ENCODE data around the gene ELAVL1. TPM values are rescaled to one million over a fixed set of nuclear protein-coding genes. Genes with fewer than 3 reads are reported as not detected.

Gene ELAVL1
- polyA plus RNA-seq, 1 donor from 2014 or later: 19.1 TPM

DNA sequence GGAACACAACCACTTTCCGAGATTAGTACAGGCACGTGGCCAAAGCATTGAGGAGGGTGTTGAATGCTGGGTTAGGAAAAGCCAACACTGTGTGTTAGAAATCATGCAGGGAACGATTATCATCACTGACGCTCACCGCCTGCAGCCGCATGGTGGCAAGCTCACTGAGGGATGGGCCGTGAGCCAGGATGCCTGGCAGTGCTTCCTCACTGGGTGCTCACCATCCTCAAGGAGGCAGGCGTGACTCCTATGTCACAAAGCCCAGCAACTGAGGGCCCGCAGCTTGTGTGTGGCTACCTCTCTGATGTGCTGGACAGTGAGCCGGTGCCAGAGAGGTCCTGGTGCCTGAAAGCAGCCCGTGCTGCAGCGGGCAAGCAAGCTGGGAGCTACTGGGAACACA is 31.6 kb downstream of the ELAVL1 start:
- TF ChIP-seq POLR2AphosphoS5 (IDR thresholded peaks at IDR 0.05) (no peak), EZH2 (IDR thresholded peaks at IDR 0.05; ENCODE audit: borderline replicate concordance, insufficient read depth, low read length, poor library complexity, severe bottlenecking) (no peak), SMC3 (conservative IDR thresholded peaks at IDR 0.05; ENCODE audit: poor library complexity) (no peak), EP300 (conservative IDR thresholded peaks at IDR 0.05; ENCODE audit: poor library complexity, severe bottlenecking) (no peak)
- TF ChIP-seq, protein P1, sequence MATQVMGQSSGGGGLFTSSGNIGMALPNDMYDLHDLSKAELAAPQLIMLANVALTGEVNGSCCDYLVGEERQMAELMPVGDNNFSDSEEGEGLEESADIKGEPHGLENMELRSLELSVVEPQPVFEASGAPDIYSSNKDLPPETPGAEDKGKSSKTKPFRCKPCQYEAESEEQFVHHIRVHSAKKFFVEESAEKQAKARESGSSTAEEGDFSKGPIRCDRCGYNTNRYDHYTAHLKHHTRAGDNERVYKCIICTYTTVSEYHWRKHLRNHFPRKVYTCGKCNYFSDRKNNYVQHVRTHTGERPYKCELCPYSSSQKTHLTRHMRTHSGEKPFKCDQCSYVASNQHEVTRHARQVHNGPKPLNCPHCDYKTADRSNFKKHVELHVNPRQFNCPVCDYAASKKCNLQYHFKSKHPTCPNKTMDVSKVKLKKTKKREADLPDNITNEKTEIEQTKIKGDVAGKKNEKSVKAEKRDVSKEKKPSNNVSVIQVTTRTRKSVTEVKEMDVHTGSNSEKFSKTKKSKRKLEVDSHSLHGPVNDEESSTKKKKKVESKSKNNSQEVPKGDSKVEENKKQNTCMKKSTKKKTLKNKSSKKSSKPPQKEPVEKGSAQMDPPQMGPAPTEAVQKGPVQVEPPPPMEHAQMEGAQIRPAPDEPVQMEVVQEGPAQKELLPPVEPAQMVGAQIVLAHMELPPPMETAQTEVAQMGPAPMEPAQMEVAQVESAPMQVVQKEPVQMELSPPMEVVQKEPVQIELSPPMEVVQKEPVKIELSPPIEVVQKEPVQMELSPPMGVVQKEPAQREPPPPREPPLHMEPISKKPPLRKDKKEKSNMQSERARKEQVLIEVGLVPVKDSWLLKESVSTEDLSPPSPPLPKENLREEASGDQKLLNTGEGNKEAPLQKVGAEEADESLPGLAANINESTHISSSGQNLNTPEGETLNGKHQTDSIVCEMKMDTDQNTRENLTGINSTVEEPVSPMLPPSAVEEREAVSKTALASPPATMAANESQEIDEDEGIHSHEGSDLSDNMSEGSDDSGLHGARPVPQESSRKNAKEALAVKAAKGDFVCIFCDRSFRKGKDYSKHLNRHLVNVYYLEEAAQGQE (IDR thresholded peaks at IDR 0.05; ENCODE audit: borderline replicate concordance): no peak
- no peaks in the 10 kb centered on the region for H3K27me3 ChIP-seq (ENCODE audit: insufficient read depth, low read depth, low read length)
- H3K9me2 ChIP-seq (ENCODE audit: insufficient read depth, low read length): no peaks in the 10 kb centered on the region
- no peaks in the 10 kb centered on the region for H3K36me3 ChIP-seq (ENCODE audit: insufficient read depth, low read length)
- no peak overlapping the region for H2AFZ ChIP-seq (ENCODE audit: low read depth, low read length)
- H3F3A ChIP-seq (ENCODE audit: insufficient read depth, low read length, poor library complexity, severe bottlenecking): no peaks in the 10 kb centered on the region
- no peak overlapping the region for H3K4me3 ChIP-seq (ENCODE audit: low read length)
- H3K79me2 ChIP-seq (replicated peaks; ENCODE audit: insufficient read depth, low read length): no peaks in the 10 kb centered on the region
- no peaks in the 10 kb centered on the region for H4K20me1 ChIP-seq (ENCODE audit: insufficient read depth)
- no peak overlapping the region for H3K4me2 ChIP-seq (ENCODE audit: low read length)
- no peak overlapping the region for H3K27ac ChIP-seq (ENCODE audit: low read length)
- H3K9me3 ChIP-seq (ENCODE audit: low read length): no peaks in the 10 kb centered on the region
- H3K9ac ChIP-seq (ENCODE audit: low read length): no peak overlapping the region

DNA sequence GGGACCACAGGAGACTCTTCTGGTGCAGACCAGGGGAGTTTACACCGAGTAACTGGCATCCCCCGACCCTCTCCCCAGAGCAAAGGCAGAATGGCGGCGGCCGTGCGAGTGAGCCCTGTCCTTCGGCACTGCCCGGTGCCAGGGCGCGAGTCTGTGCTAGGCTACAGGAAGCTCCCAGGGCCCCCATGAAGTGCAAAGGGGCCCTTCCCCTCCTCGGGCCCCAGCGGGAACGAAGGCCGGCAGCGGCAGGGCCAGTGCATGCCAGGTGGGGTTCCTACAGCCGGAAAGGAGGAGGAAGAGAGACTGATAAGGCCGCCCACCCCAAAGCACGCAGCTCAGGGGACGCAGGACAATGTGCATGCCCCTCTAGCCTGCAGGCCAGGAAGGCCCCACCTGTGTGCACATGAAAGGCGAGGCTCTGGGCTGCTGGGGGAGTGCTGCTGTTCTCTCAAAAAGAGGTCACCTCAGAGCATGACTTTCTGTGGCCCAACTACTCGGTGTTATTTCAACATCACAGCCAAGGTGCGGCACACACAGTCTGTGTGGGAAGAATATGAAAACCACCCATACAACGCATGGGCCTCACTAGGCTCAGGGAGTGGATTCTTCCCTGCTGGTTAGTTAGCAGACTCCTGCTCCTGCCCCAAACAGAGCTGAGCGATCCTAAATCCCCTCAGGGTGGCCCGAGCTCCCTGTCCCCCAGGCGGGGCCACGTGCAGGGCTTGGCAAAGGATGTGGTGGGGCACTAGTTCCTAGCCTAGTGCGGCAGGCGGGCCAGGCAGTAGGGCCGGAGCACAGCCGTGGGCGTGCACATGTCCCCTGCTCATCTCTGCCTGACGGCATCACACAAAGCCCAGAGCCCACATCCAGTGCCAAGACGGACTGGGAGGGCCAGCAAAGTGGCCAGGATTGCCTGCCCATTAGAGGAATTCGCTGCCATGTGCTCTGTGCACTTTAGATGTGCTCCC is 33.6 kb downstream of the ELAVL1 start:
- Histone ChIP-seq H2AFZ (ENCODE audit: low read depth, low read length) (no peak overlapping the region), H3K9me2 (ENCODE audit: insufficient read depth, low read length) (no peaks in the 10 kb centered on the region), H3K9me3 (ENCODE audit: low read length) (no peaks in the 10 kb centered on the region), H3K27me3 (ENCODE audit: insufficient read depth, low read depth, low read length) (no peaks in the 10 kb centered on the region), H3K9ac (ENCODE audit: low read length) (no peak overlapping the region), H3K36me3 (ENCODE audit: insufficient read depth, low read length) (no peaks in the 10 kb centered on the region), H3F3A (ENCODE audit: insufficient read depth, low read length, poor library complexity, severe bottlenecking) (no peaks in the 10 kb centered on the region), H4K20me1 (ENCODE audit: insufficient read depth) (no peaks in the 10 kb centered on the region), H3K4me3 (ENCODE audit: low read length) (no peak overlapping the region), H3K4me2 (ENCODE audit: low read length) (no peak overlapping the region), H3K27ac (ENCODE audit: low read length) (no peak overlapping the region), H3K79me2 (replicated peaks; ENCODE audit: insufficient read depth, low read length) (no peaks in the 10 kb centered on the region)
- TF ChIP-seq TAF1 (IDR thresholded peaks at IDR 0.05; ENCODE audit: low read depth) (no peak), MXI1 (conservative IDR thresholded peaks at IDR 0.05; ENCODE audit: poor library complexity, severe bottlenecking) (no peak), EZH2 (IDR thresholded peaks at IDR 0.05; ENCODE audit: borderline replicate concordance, insufficient read depth, low read length, poor library complexity, severe bottlenecking) (no peak)
- TF ChIP-seq, protein P1 (IDR thresholded peaks at IDR 0.05; ENCODE audit: borderline replicate concordance): no peak
- TF ChIP-seq, protein P2, sequence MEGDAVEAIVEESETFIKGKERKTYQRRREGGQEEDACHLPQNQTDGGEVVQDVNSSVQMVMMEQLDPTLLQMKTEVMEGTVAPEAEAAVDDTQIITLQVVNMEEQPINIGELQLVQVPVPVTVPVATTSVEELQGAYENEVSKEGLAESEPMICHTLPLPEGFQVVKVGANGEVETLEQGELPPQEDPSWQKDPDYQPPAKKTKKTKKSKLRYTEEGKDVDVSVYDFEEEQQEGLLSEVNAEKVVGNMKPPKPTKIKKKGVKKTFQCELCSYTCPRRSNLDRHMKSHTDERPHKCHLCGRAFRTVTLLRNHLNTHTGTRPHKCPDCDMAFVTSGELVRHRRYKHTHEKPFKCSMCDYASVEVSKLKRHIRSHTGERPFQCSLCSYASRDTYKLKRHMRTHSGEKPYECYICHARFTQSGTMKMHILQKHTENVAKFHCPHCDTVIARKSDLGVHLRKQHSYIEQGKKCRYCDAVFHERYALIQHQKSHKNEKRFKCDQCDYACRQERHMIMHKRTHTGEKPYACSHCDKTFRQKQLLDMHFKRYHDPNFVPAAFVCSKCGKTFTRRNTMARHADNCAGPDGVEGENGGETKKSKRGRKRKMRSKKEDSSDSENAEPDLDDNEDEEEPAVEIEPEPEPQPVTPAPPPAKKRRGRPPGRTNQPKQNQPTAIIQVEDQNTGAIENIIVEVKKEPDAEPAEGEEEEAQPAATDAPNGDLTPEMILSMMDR (IDR thresholded peaks at IDR 0.05; ENCODE audit: poor library complexity, severe bottlenecking): no peak

Data from neural cell (in vitro differentiated cells).